ENCODE measurements around the gene OLFML2A.

GRCh38 chr9:124781967-124782660, 5.2 kb downstream of the OLFML2A start:
- TF ChIP-seq, protein P1, sequence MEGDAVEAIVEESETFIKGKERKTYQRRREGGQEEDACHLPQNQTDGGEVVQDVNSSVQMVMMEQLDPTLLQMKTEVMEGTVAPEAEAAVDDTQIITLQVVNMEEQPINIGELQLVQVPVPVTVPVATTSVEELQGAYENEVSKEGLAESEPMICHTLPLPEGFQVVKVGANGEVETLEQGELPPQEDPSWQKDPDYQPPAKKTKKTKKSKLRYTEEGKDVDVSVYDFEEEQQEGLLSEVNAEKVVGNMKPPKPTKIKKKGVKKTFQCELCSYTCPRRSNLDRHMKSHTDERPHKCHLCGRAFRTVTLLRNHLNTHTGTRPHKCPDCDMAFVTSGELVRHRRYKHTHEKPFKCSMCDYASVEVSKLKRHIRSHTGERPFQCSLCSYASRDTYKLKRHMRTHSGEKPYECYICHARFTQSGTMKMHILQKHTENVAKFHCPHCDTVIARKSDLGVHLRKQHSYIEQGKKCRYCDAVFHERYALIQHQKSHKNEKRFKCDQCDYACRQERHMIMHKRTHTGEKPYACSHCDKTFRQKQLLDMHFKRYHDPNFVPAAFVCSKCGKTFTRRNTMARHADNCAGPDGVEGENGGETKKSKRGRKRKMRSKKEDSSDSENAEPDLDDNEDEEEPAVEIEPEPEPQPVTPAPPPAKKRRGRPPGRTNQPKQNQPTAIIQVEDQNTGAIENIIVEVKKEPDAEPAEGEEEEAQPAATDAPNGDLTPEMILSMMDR (IDR thresholded peaks at IDR 0.05; ENCODE audit: poor library complexity, severe bottlenecking) = no peak
- no peak for TF ChIP-seq EZH2 (IDR thresholded peaks at IDR 0.05; ENCODE audit: borderline replicate concordance, insufficient read depth, low read length, poor library complexity, severe bottlenecking)
- TF ChIP-seq EP300 (conservative IDR thresholded peaks at IDR 0.05; ENCODE audit: poor library complexity, severe bottlenecking) = no peak
- TF ChIP-seq, protein P2, sequence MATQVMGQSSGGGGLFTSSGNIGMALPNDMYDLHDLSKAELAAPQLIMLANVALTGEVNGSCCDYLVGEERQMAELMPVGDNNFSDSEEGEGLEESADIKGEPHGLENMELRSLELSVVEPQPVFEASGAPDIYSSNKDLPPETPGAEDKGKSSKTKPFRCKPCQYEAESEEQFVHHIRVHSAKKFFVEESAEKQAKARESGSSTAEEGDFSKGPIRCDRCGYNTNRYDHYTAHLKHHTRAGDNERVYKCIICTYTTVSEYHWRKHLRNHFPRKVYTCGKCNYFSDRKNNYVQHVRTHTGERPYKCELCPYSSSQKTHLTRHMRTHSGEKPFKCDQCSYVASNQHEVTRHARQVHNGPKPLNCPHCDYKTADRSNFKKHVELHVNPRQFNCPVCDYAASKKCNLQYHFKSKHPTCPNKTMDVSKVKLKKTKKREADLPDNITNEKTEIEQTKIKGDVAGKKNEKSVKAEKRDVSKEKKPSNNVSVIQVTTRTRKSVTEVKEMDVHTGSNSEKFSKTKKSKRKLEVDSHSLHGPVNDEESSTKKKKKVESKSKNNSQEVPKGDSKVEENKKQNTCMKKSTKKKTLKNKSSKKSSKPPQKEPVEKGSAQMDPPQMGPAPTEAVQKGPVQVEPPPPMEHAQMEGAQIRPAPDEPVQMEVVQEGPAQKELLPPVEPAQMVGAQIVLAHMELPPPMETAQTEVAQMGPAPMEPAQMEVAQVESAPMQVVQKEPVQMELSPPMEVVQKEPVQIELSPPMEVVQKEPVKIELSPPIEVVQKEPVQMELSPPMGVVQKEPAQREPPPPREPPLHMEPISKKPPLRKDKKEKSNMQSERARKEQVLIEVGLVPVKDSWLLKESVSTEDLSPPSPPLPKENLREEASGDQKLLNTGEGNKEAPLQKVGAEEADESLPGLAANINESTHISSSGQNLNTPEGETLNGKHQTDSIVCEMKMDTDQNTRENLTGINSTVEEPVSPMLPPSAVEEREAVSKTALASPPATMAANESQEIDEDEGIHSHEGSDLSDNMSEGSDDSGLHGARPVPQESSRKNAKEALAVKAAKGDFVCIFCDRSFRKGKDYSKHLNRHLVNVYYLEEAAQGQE (IDR thresholded peaks at IDR 0.05; ENCODE audit: borderline replicate concordance) = no peak
- TF ChIP-seq SMC3 (conservative IDR thresholded peaks at IDR 0.05; ENCODE audit: poor library complexity) = no peak
- TF ChIP-seq RAD21 (conservative IDR thresholded peaks at IDR 0.05) = no peak
- TF ChIP-seq POLR2AphosphoS5 (IDR thresholded peaks at IDR 0.05) = no peak

All from neural cell (in vitro differentiated cells).